NCI-H146 treated with DMSO at 0.1 percent for 48 hours (cell line): ENCODE results near the gene TMEM208.

Source experiments
- DNase-seq: peaks from one replicate; lab custom pipeline; 2025; ENCODE audit not compliant: unreplicated experiment; lab: John Stamatoyannopoulos, UW

Gene TMEM208

GRCh38 chr16:67226804-67227566 lies at the start of gene TMEM208:
TSS of gene TMEM208 (plus strand) at chr16:67227130. CDS start at chr16:67227219, 89 bp downstream.
- DNase-seq: peak; percentile 84

- DNase-seq: peak; percentile 78
These were observed 48.9 kb upstream of the TMEM208 start for GRCh38 chr16:67177743-67178699.

GRCh38 chr16:67179421-67180080 lies 47.4 kb upstream of the TMEM208 start:
- DNase-seq: no peak

GRCh38 chr16:67180166-67180565 lies 46.8 kb upstream of the TMEM208 start:
- DNase-seq: no peak

- no peak for DNase-seq
These were observed 45.6 kb upstream of the TMEM208 start for GRCh38 chr16:67181346-67181745.

GRCh38 chr16:67182288-67182687 lies 44.6 kb upstream of the TMEM208 start:
- no peak for DNase-seq

- no peak for DNase-seq
These were observed 43.7 kb upstream of the TMEM208 start for GRCh38 chr16:67183284-67183626.

- DNase-seq: peak; percentile 93
These were observed 43.1 kb upstream of the TMEM208 start, which contains the start of gene MATCAP1 for GRCh38 chr16:67183627-67184452. TSS of gene MATCAP1 (minus strand) at chr16:67183963. CDS start at chr16:67180610, 3,353 bp downstream.

GRCh38 chr16:67184453-67184994 lies 42.4 kb upstream of the TMEM208 start:
- no peak for DNase-seq

- peak; percentile 18 for DNase-seq
These were observed 41.8 kb upstream of the TMEM208 start for GRCh38 chr16:67184995-67185650.

GRCh38 chr16:67185651-67186134 lies 41.2 kb upstream of the TMEM208 start:
- no peak for DNase-seq

- DNase-seq: no peak
These were observed 40.4 kb upstream of the TMEM208 start for GRCh38 chr16:67186550-67186950.

GRCh38 chr16:67187175-67187890 lies 39.6 kb upstream of the TMEM208 start:
- no peak for DNase-seq

GRCh38 chr16:67188323-67188722 lies 38.6 kb upstream of the TMEM208 start:
- DNase-seq: no peak

- DNase-seq: no peak
These were observed 38.1 kb upstream of the TMEM208 start for GRCh38 chr16:67188798-67189197.

GRCh38 chr16:67190041-67190440 lies 36.9 kb upstream of the TMEM208 start, which contains the start of gene EXOC3L1:
TSS of gene EXOC3L1 (minus strand) at chr16:67190136. CDS start at chr16:67189676, 460 bp downstream.
- no peak for DNase-seq

GRCh38 chr16:67190448-67191399 lies 36.2 kb upstream of the TMEM208 start:
- no peak for DNase-seq
